VCaP (cell line): ENCODE data around the gene CEP250.
"Not testable (repeated sequence)": the region's sequence is repeated elsewhere in the genome, so short reads cannot be mapped to it uniquely, and the experiment has no call there.

Experiments used
- H3K27ac ChIP-seq: fragments of 450-650 bp; 2 replicates; pipeline ENCODE4 v1.5.1; 2017
- CTCF ChIP-seq: fragments of 450-650 bp; conservative IDR thresholded peaks from 2 replicates; pipeline ENCODE4 v1.5.1; 2017; ENCODE audit warnings: mild to moderate bottlenecking, moderate library complexity

Gene CEP250

GRCh38 chr20:35547329-35547728 lies 91.9 kb downstream of the CEP250 start:
- no peak overlapping the region for H3K27ac ChIP-seq
- no peak for TF ChIP-seq CTCF

GRCh38 chr20:35551503-35551902 lies 96.1 kb downstream of the CEP250 start:
- H3K27ac ChIP-seq, result no peak overlapping the region
- no peak for TF ChIP-seq CTCF

GRCh38 chr20:35552914-35553313 lies 97.5 kb downstream of the CEP250 start:
- no peak for TF ChIP-seq CTCF
- no peak overlapping the region for H3K27ac ChIP-seq

- not testable (repeated sequence) for H3K27ac ChIP-seq
Observed at GRCh38 chr20:35555461-35555860, 100.1 kb downstream of the CEP250 start.

GRCh38 chr20:35555951-35556645 lies 100.7 kb downstream of the CEP250 start:
- TF ChIP-seq CTCF, result no peak
- no peak overlapping the region for H3K27ac ChIP-seq

- TF ChIP-seq CTCF, result no peak
- no peak overlapping the region for H3K27ac ChIP-seq
Observed at GRCh38 chr20:35556871-35557270, 101.5 kb downstream of the CEP250 start.

- H3K27ac ChIP-seq, result no peak overlapping the region
- no peak for TF ChIP-seq CTCF
Observed at GRCh38 chr20:35558451-35558850, 103.1 kb downstream of the CEP250 start.

GRCh38 chr20:35559042-35559693 lies 103.8 kb downstream of the CEP250 start:
- no peak for TF ChIP-seq CTCF
- peak overlapping the region; percentile 21; the same call in 1 of the 2 replicates for H3K27ac ChIP-seq
